Psoas muscle (tissue), 8 donors: ENCODE data around the gene NEK11. TPM values are rescaled to one million over a fixed set of nuclear protein-coding genes. Genes with fewer than 3 reads are reported as not detected.

Experiments
- ATAC-seq, 4 donors: fragments of 200-7000 bp; cut with Tn5 transposase; one replicate each; pipeline ENCODE4 v1.9.1; 2020; ENCODE audit warnings: moderate library complexity in 3 of 4, mild to moderate bottlenecking in 2 of 4
- DNase-seq, 2 donors: peaks; one replicate each; pipeline ENCODE4 v3.0.0-alpha.2; 2020
- H3K27ac ChIP-seq: fragments of 200-600 bp; one replicate; pipeline ENCODE4 v1.8.0; 2022
- H3K27me3 ChIP-seq, 3 donors: fragments of 200-600 bp in 1 of 3; one replicate each; pipeline versions ENCODE4 v1.6.1 to v1.8.0; 2013 to 2022; ENCODE audit warnings: low read length in 2 of 3, mild to moderate bottlenecking in 2 of 3, moderate library complexity in 1 of 3; ENCODE audit not compliant: insufficient read depth in 3 of 3
- H3K36me3 ChIP-seq, 2 donors: fragments of 200-600 bp in 1 of 2; one replicate each; pipeline versions ENCODE4 v1.6.1 to v1.8.0; 2013 to 2022; ENCODE audit warnings: low read depth in 1 of 2, mild to moderate bottlenecking in 1 of 2, moderate library complexity in 1 of 2; ENCODE audit not compliant: insufficient read depth in 1 of 2
- H3K4me1 ChIP-seq: fragments of 200-600 bp; one replicate; pipeline ENCODE4 v1.8.0; 2022
- H3K4me3 ChIP-seq: fragments of 200-600 bp; one replicate; pipeline ENCODE4 v1.8.0; 2022; ENCODE audit warnings: mild to moderate bottlenecking
- H3K9me3 ChIP-seq: fragments of 200-600 bp; one replicate; pipeline ENCODE4 v1.8.0; 2022
- CTCF ChIP-seq: fragments of 200-600 bp; IDR thresholded peaks from one replicate; pipeline ENCODE4 v1.8.0; 2022; ENCODE audit warnings: antibody characterized with exemption
- WGBS, 3 donors: extraction: QIAGEN DNeasy Blood & Tissue Kit; methylation state at CpG; one replicate each; pipeline versions ENCODE4 v1.1.6 to v1.1.7; 2013; 5-methylcytosine and 5-hydroxymethylcytosine counted together
- intact Hi-C, 2 donors: fragments of 100-400 bp; cut with DNase I; formaldehyde crosslinking; loops; one replicate each; pipeline versions ENCODE4 v1.11.0 to v1.14.2; 2022
- polyA plus RNA-seq, 3 donors: library from polyadenylated mRNA; stranded (reverse); fragments of 200-250 nt; gene quantifications; one replicate each; pipeline ENCODE4 v1.2.3, GENCODE V29; 2013
- total RNA-seq, 4 donors: library from RNA; stranded (reverse); fragmentation: NEBNext Ultra II Directional in 2 of 4; extraction: Animal tissue kit (Norgen Biotek cat#: 25700) in 2 of 4; gene quantifications; one replicate each; pipeline versions ENCODE4 v1.2.1 to v1.2.4, GENCODE V29; 2021 to 2023
- donor health status: healthy with polysubstance abuse.
- donor health status: DM: no; HTN: no; CAD: no; lungs with moderate emphysema.
- donor health status: Bipolar disorder and iron deficiency.
- donor health status: healthy.
- donor health status: DM: yes; HTN: yes; CAD: no.
- donor health status: DM: no; HTN: no; CAD: no.
- donor health status: DM: no; HTN: no; CAD: no.
- donor health status: DM: yes; HTN: yes; CAD: no.

The NEK11 gene
- total and polyA plus RNA-seq, 7 donors, result 1.5 to 7.2 (median 2.1) TPM

GRCh38 chr3:131386429-131387165 lies 359.9 kb downstream of the NEK11 start:
- TF ChIP-seq CTCF, result no peak
- Histone ChIP-seq H3K27ac (no peak overlapping the region), H3K4me3 (no peak overlapping the region), H3K27me3 (no peaks in the 10 kb centered on the region), H3K36me3 (peaks cover 4 to 34% of the 10 kb centered on the region in 2 donors), H3K4me1 (peaks cover 11% of the 10 kb centered on the region), H3K9me3 (no peaks in the 10 kb centered on the region)
- ATAC-seq (peak in 2 of 4 donors; percentile 22 to 29), DNase-seq (peak; percentile 58 to 77)
- intact Hi-C loops, result loop anchor here (10.0 kb wide), 2 partner anchors 108 to 352 kb away; no protein-coding TSS in a partner anchor
- WGBS, 3 donors, result 47 to 57% (median 52%) methylated on average over 6 of the region's 6 CpGs

- no peaks in the 10 kb centered on the region for H3K27me3 ChIP-seq
- no peak overlapping the region for H3K27ac ChIP-seq
- peaks cover 4 to 32% of the 10 kb centered on the region in 2 donors for H3K36me3 ChIP-seq
- H3K4me1 ChIP-seq, result peaks cover 2% of the 10 kb centered on the region
- H3K9me3 ChIP-seq, result no peaks in the 10 kb centered on the region
- TF ChIP-seq CTCF, result no peak
- WGBS, 3 donors, result 41 to 63% (median 58%) methylated on average over 1 of the region's 1 CpG
- DNase-seq, result no peak
- no peak overlapping the region for H3K4me3 ChIP-seq
- intact Hi-C loops, result loop anchor here (10.0 kb wide), 2 partner anchors 107 to 353 kb away; no protein-coding TSS in a partner anchor
- ATAC-seq, result no peak
These were observed 361.3 kb downstream of the NEK11 start for GRCh38 chr3:131387796-131388489.

GRCh38 chr3:131388490-131388799 lies 361.8 kb downstream of the NEK11 start:
- no peaks in the 10 kb centered on the region for H3K4me1 ChIP-seq
- H3K4me3 ChIP-seq, result no peak overlapping the region
- 51 to 57% (median 53%) methylated on average over 2 of the region's 2 CpGs for WGBS, 3 donors
- peaks cover 4 to 27% of the 10 kb centered on the region in 2 donors for H3K36me3 ChIP-seq
- H3K27ac ChIP-seq, result no peak overlapping the region
- H3K27me3 ChIP-seq, result no peaks in the 10 kb centered on the region
- DNase-seq (no peak), ATAC-seq (no peak)
- intact Hi-C loops, result loop anchor here (10.0 kb wide), 2 partner anchors 106 to 354 kb away; no protein-coding TSS in a partner anchor
- TF ChIP-seq CTCF, result no peak
- H3K9me3 ChIP-seq, result no peaks in the 10 kb centered on the region

GRCh38 chr3:131390331-131390730 lies 363.7 kb downstream of the NEK11 start:
- Histone ChIP-seq H3K27me3 (no peaks in the 10 kb centered on the region), H3K27ac (no peak overlapping the region), H3K4me1 (no peaks in the 10 kb centered on the region), H3K36me3 (peaks cover 1 to 11% of the 10 kb centered on the region in 2 donors), H3K9me3 (no peaks in the 10 kb centered on the region), H3K4me3 (no peak overlapping the region)
- intact Hi-C loops, result no loop called here
- DNase-seq (no peak), ATAC-seq (no peak)
- WGBS, 3 donors, result 79 to 82% (median 82%) methylated on average over 2 of the region's 2 CpGs
- no peak for TF ChIP-seq CTCF
